HCT116 (cell line): Measurements from ENCODE around the gene PFDN4.

Experiments used
- CEBPB ChIP-seq: IDR thresholded peaks from 2 replicates; pipeline ENCODE4 v1.6.1; 2012; ENCODE audit warnings: low read depth
- EZH2 ChIP-seq: fragments of 200-600 bp; sonication (generic); IDR thresholded peaks from 2 replicates; pipeline ENCODE4 v1.6.1; 2017; ENCODE audit warnings: antibody characterized with exemption, mixed run types
- EZH2phosphoT487 ChIP-seq: fragments of 200-600 bp; IDR thresholded peaks from 2 replicates; pipeline ENCODE4 v1.6.1; 2018; ENCODE audit warnings: antibody characterized with exemption, borderline replicate concordance
- POLR2A ChIP-seq: IDR thresholded peaks from 2 replicates; pipeline ENCODE4 v1.7.0; 2011; ENCODE audit warnings: borderline replicate concordance; ENCODE audit not compliant: insufficient read depth, insufficient read length; ENCODE audit errors: extremely low read depth
- POLR2AphosphoS5 ChIP-seq: IDR thresholded peaks from 2 replicates; pipeline ENCODE4 v1.6.1; 2011; ENCODE audit warnings: mild to moderate bottlenecking, low read depth, low read length, moderate library complexity
- SP1 ChIP-seq: IDR thresholded peaks from 2 replicates; pipeline ENCODE4 v1.6.1; 2012; ENCODE audit warnings: low read depth
- TCF7L2 ChIP-seq: IDR thresholded peaks from 2 replicates; pipeline ENCODE4 v1.7.0; 2011; ENCODE audit warnings: borderline replicate concordance, inconsistent platforms; ENCODE audit not compliant: insufficient read depth, insufficient read length; ENCODE audit errors: extremely low read depth
- YY1 ChIP-seq: IDR thresholded peaks from 2 replicates; pipeline ENCODE4 v1.6.1; 2011; ENCODE audit warnings: low read length, low read depth, moderate library complexity, mild to moderate bottlenecking; ENCODE audit not compliant: insufficient replicate concordance; ENCODE audit errors: extremely low read depth
- ZNF274 ChIP-seq: fragments of 200-500 bp; sonication (Bioruptor generic); IDR thresholded peaks from 2 replicates; pipeline ENCODE4 v1.6.1; 2014; ENCODE audit warnings: mild to moderate bottlenecking, low read depth, low read length, inconsistent platforms
- TF ChIP-seq, protein P1 (sequence below), 3 experiments: fragments of 200-600 bp in 1 of 3; sonication (generic) in 1 of 3; IDR thresholded peaks in 2 of 3; conservative IDR thresholded peaks in 1 of 3; 2 replicates each; pipeline ENCODE4 v1.5.1; 2012 to 2017; ENCODE audit warnings: low read depth in 2 of 3, low read length in 2 of 3, antibody characterized with exemption in 1 of 3, borderline replicate concordance in 1 of 3, control low read depth in 1 of 3, mild to moderate bottlenecking in 1 of 3, mixed read lengths in 1 of 3, mixed run types in 1 of 3, moderate library complexity in 1 of 3; ENCODE audit not compliant: insufficient read depth in 1 of 3
- TF ChIP-seq, protein P2 (sequence below): IDR thresholded peaks from 2 replicates; pipeline ENCODE4 v1.6.1; 2012
- TF ChIP-seq, protein P3 (sequence below): IDR thresholded peaks from 2 replicates; pipeline ENCODE4 v1.6.1; 2012; ENCODE audit warnings: low read depth
- TF ChIP-seq, protein P4 (sequence below): IDR thresholded peaks from 2 replicates; pipeline ENCODE4 v1.6.1; 2011; ENCODE audit warnings: mild to moderate bottlenecking, low read length, moderate library complexity; ENCODE audit not compliant: insufficient replicate concordance; ENCODE audit errors: extremely low read depth
- TF ChIP-seq, protein P5 (sequence below): IDR thresholded peaks from 2 replicates; pipeline ENCODE4 v1.6.1; 2012

DNA sequence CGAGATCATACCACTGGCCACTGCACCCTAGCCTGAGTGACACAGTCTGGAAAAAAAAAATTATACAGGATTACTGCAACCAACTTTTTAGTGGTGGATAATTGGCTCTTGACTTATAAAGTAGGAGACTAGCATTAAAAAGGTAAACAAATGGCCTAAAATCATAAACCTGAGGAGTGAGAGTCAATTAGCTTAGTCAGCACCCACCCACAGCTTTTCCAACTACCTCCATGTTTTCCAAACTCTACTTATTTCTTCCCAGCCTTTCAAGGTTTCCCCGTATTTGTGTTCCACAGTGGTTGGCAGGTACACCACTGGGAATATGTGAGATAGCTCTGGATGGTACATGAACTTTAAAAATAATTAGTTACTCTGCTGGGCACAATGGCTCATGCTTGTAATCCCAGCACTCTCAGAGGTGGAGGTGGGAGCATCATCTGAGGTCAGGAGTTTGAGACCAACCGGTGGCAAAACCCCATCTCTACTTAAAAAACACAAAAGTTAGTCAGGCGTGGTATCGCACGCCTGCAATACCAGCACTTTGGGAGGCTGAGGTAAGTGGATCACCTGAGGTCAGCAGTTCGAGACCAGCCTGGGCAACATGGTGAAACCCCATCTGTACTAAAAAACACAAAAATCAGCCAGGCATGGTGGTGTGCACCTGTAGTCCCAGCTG lies 40.8 kb upstream of the PFDN4 start:
- TF ChIP-seq, protein P1, sequence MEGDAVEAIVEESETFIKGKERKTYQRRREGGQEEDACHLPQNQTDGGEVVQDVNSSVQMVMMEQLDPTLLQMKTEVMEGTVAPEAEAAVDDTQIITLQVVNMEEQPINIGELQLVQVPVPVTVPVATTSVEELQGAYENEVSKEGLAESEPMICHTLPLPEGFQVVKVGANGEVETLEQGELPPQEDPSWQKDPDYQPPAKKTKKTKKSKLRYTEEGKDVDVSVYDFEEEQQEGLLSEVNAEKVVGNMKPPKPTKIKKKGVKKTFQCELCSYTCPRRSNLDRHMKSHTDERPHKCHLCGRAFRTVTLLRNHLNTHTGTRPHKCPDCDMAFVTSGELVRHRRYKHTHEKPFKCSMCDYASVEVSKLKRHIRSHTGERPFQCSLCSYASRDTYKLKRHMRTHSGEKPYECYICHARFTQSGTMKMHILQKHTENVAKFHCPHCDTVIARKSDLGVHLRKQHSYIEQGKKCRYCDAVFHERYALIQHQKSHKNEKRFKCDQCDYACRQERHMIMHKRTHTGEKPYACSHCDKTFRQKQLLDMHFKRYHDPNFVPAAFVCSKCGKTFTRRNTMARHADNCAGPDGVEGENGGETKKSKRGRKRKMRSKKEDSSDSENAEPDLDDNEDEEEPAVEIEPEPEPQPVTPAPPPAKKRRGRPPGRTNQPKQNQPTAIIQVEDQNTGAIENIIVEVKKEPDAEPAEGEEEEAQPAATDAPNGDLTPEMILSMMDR (IDR thresholded peaks at IDR 0.05 in 2 of 3, conservative IDR thresholded peaks at IDR 0.05 in 1 of 3; ENCODE audit: borderline replicate concordance in 1 of 3, insufficient read depth in 1 of 3, low read depth in 2 of 3, low read length in 2 of 3) = no peak
- no peak for TF ChIP-seq SP1
- TF ChIP-seq, protein P2, sequence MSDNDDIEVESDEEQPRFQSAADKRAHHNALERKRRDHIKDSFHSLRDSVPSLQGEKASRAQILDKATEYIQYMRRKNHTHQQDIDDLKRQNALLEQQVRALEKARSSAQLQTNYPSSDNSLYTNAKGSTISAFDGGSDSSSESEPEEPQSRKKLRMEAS = no peak
- TF ChIP-seq POLR2AphosphoS5 = no peak
- no peak for TF ChIP-seq POLR2A
- TF ChIP-seq, protein P3, sequence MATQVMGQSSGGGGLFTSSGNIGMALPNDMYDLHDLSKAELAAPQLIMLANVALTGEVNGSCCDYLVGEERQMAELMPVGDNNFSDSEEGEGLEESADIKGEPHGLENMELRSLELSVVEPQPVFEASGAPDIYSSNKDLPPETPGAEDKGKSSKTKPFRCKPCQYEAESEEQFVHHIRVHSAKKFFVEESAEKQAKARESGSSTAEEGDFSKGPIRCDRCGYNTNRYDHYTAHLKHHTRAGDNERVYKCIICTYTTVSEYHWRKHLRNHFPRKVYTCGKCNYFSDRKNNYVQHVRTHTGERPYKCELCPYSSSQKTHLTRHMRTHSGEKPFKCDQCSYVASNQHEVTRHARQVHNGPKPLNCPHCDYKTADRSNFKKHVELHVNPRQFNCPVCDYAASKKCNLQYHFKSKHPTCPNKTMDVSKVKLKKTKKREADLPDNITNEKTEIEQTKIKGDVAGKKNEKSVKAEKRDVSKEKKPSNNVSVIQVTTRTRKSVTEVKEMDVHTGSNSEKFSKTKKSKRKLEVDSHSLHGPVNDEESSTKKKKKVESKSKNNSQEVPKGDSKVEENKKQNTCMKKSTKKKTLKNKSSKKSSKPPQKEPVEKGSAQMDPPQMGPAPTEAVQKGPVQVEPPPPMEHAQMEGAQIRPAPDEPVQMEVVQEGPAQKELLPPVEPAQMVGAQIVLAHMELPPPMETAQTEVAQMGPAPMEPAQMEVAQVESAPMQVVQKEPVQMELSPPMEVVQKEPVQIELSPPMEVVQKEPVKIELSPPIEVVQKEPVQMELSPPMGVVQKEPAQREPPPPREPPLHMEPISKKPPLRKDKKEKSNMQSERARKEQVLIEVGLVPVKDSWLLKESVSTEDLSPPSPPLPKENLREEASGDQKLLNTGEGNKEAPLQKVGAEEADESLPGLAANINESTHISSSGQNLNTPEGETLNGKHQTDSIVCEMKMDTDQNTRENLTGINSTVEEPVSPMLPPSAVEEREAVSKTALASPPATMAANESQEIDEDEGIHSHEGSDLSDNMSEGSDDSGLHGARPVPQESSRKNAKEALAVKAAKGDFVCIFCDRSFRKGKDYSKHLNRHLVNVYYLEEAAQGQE = no peak
- TF ChIP-seq, protein P4, sequence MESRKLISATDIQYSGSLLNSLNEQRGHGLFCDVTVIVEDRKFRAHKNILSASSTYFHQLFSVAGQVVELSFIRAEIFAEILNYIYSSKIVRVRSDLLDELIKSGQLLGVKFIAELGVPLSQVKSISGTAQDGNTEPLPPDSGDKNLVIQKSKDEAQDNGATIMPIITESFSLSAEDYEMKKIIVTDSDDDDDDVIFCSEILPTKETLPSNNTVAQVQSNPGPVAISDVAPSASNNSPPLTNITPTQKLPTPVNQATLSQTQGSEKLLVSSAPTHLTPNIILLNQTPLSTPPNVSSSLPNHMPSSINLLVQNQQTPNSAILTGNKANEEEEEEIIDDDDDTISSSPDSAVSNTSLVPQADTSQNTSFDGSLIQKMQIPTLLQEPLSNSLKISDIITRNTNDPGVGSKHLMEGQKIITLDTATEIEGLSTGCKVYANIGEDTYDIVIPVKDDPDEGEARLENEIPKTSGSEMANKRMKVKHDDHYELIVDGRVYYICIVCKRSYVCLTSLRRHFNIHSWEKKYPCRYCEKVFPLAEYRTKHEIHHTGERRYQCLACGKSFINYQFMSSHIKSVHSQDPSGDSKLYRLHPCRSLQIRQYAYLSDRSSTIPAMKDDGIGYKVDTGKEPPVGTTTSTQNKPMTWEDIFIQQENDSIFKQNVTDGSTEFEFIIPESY = no peak
- no peak for TF ChIP-seq EZH2
- no peak for TF ChIP-seq CEBPB
- no peak for TF ChIP-seq TCF7L2
- TF ChIP-seq, protein P5, sequence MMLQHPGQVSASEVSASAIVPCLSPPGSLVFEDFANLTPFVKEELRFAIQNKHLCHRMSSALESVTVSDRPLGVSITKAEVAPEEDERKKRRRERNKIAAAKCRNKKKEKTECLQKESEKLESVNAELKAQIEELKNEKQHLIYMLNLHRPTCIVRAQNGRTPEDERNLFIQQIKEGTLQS = no peak
- no peak for TF ChIP-seq YY1
- no peak for TF ChIP-seq EZH2phosphoT487
- TF ChIP-seq ZNF274 = no peak
